Endometrium (tissue), 2 donors: ENCODE measurements around the gene PHF11.

Experiments
- FAIRE-seq: peaks from 2 replicates; lab custom pipeline; 2012; peaks lifted over from hg19 to GRCh38; lab: Jason Lieb, UNC
- donor health status: control.
- donor health status: control.

Gene PHF11

DNA sequence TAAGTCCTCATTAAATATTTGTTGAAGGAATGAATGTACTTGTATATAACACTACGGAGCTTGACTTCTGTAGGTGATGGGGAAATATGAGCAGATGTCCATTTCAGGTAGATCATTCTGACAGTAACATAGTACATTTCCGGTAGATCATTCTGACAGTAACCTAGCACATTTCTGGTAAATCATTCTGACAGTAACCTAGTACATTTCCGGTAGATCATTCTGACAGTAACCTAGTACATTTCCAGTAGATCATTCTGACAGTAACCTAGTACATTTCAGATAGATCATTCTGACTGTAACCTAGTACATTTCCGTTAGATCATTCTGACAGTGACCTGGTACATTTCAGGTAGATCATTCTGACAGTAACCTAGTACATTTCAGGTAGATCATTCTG lies 2.5 kb downstream of the PHF11 start:
- FAIRE-seq, result no peak

DNA sequence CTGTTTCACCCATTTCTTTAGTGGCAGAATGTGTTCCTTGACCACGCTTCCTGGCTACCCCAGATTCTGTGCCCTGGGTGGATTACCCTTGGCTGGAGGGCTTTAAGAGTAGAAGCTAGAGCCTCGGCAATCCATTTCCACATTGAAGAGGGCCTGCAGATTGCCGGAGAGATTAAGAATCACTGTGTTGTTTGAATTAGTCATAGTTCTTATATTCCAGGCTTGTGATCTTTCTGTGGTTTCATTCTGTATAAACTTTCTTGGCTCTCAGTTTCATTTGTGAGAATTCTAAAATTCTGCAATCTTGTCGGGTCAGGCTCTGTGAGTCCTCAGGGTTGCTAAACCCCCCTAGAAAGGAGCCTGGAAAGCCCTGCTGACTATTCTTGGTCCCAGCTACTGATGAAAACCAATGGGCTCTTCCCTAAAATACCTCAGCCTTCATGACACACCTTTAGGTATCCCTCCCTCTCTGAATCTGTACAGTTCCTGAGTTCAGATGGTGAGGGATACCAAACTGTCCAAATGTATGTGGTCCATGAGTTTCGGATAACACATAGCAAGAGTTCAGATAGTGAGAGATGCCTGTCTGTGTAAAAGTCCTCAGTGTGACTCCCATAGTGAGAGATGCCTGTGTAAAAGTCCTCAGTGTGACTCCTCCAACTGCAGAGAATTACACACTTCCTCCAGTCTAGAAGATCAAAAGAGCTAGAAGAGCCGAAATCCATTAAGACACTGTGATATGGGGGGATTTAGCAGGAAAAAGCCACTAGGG lies 4.3 kb downstream of the PHF11 start:
- no peak for FAIRE-seq

DNA sequence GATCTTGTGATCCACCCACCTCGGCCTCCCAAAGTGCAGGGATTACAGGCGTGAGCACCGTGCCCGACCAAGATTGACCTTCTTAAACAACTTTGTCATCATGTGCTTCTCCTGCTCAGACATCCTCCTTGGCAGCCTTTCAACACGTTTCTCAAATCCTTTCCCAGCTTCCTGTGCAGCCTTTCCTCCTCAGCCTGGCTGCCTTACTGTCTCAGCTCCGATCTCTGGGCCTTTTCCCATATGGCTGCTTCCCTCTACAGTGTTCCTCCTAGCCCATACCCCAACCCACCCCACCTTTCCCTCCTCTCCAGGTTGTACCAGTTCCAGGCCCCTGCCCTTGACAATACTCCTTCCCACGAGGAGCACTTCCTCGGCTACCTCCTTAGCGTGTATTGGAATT lies 7.2 kb downstream of the PHF11 start:
- no peak for FAIRE-seq

DNA sequence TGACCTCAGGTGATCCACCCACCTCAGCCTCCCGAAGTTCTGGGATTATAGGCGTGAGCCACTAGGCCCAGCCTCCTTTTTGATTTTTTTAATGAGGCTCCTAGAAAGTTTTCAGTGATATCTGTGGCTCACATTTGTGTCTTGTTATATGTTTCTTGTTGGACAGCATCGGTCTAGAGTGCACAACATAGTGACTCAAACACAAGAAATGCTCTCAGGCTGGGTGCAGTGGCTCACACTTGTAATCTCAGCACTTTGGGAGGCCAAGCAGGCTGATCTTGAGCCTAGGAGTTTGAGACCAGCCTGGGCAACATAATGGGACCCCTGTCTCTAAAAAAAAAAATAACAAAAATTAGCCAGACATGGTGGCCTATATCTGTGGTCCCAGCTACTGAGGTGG lies 8.2 kb downstream of the PHF11 start:
- no peak for FAIRE-seq

DNA sequence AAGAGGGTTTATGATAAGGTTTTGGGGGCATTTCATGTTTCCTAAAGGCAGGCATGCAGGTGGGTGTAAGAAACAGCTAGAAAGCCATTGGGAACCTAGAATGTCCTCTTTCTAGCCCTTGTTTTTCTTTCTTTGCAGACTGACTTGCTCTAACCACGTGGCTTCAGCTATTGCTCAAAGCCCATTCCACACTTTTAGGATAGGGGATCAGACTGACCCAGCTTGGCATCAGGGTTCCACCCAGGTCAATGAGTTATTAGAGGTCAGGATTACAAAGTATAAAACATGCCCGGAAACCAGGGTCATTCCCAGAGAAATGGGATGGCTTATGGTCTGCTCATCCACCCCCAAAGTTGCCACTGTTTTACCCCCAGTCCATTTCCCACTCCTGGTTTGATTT lies 16.8 kb downstream of the PHF11 start:
- no peak for FAIRE-seq

DNA sequence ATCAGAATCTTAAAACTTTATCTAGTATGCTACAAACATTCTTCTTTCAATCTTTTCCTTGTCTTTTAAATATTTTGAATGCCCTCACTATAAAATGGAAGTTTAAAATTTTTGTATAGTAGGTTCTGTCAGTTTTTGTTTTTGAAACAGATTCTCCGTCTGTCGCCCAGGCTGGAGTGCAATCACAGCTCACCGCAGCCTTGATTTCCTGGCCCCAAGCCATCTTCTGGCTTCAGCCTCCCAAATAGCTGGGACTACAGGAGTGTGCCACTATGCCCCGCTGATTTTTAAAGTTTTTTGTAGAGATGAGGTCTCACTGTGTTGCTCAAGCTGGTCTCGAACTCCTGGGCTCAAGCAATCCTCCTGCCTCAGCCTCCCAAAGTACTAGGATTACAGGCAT lies 20.7 kb downstream of the PHF11 start:
- FAIRE-seq, result no peak

DNA sequence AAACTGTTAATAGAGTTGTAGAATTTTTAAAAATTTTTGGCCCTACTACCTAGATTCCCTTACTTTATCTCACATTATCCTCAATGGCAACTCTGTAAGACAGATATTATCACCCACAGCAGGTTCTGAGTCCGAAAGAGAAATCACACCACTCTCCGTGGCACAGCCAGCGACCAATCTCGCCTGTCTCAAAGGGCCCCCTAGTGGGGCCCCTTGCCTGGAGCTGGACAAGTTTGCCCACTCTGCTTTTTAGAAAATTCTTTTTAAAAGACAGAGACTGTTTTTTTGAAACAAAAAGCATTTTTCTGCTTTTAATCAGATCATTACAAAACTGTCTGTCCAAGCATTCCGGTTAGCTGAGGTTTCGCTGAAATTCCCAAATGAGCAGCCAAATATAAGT lies 21.7 kb downstream of the PHF11 start:
- FAIRE-seq, result no peak

DNA sequence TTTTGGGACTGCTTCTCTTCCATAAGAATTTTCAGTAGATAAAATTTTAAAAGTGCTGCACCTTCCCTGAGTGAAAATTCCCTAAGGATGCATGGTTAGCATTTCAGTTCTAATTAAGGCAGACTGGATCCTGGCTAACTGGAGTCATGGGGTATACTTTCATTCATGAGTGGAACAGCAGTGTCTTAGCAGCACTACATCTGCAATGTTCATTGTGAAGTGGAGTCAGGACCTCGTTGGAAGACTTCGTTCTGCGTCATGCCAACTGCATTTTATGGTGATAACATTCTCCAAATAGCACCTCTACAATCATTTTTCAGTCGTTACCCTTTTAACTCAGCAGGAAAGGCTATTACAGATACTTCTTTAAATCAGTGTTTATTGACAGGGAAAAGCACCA lies 25.5 kb downstream of the PHF11 start:
- no peak for FAIRE-seq

DNA sequence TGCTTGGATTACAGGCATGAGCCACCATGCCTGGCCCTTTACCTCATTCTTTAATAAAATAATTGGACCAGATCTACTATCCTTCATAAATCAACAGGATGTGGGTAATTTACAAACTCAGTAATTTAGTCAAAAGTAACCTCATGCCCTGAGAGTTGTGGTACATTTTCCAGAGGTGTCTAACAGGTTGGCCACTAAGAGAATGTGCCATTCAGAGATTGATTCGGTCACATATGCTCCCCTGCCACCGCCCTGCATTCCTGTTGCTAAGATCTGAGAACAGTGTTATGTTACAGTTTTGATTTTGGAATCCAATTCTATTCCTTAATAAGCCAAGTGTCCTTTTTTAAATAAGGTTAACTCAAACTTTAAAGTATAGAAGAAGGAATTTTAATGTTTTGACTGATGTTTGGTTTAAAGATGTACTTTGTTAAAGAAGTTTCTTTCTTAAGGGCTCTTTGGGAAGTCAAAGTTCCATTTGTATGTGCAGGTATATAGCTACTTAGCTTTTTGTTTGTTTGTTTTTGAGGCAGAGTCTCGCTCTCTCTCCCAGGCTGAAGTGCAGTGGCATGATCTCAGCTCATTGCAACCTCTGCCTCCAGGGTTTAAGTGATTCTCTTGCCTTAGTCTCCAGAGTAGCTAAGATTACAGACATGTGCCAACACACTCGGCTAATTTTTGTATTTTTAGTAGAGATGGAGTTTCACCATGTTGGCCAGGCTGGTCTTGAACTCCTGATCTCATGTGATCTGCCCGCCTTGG lies 29.2 kb downstream of the PHF11 start:
- FAIRE-seq, result no peak

DNA sequence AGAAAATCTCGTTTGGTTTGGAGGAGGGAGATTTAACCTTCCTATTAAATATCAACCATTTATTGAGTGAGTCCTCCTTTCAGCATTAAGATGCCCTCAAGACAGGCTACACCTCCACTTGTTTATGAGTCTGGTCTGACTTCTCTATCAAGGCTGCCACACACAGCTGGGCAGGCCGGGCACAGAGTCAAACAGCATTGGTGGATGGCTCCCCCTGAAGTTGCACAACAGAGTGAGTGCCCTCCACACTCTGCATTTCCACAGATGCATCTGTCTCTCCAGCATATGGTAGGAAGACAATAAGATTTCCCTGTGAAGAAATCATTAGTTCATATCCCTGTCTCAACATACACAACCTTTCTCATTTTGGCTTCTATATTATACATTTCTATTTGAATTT lies 31.4 kb downstream of the PHF11 start:
- no peak for FAIRE-seq

DNA sequence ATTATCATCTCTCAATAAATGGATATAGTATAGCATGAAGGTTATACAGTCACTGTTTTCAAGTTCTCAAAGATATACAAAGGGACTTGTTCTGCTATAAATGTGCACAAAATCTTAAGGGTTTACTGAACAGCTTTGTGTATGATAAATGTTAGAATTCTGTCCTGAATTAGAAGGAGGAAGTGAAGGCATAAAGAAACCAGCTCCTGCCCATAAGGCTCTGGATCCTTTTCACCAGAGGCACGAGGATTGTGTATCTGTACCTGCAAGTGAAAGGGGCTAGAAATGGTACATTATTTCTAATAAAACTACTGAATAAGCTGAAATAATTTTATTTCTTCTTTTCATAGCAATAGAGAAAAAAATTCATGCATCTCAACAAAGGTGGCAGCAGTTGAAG lies 32.4 kb downstream of the PHF11 start:
- no peak for FAIRE-seq

DNA sequence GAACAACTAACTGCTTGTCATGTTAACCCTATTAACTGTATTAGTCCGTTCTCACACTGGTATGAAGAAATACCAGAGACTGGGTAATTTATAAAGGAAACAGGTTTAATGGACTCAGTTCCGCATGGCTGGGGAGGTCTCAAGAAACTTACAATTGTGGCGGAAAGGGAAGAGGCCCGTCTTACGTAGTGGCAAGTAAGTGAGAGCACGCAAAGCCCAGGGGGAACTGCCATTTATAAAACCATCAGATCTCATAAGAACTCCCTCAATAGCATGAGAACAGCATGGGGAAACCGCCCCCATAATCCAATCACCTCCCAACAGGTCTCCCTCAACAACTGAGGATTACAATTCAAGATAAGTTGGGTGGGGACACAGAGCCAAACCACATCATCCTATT lies 34.7 kb downstream of the PHF11 start:
- no peak for FAIRE-seq

DNA sequence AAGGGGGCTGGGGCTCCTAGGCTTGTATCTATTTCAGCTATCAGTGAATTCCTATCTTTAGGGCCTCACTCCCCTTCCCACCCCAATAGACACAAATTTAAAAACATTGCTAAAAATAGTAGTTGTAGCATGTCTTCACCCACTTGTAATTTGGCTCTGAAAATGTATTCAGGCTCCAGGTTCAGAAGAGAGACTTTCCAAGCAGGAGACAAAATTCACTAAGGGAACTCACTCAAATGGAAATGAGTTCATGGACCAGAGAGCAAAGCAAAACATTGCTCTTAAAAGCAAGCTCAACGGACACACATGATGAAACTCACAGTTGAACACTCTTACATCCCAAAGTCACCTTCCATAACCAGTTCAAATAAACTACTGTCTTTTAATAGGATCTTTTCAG lies 36.8 kb downstream of the PHF11 start:
- no peak for FAIRE-seq

DNA sequence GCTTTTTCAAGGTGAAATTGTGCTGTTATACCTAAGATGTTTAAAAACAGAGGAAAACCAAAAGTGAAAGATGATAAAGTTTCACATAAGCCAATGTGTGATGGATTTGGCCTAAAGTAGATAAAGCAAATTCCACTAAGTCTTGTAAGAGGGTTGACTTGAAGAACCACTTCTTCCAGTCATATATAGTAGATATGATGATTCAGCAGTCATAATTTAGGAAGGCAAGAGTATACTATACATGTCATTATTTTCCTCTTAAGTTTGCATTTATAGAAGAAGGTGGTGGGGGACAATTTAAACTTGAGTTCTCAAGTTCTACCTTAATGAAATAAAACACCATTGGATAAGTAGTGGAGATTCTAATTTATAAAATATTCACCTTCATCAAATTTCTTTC lies 37.3 kb downstream of the PHF11 start:
- FAIRE-seq, result no peak

DNA sequence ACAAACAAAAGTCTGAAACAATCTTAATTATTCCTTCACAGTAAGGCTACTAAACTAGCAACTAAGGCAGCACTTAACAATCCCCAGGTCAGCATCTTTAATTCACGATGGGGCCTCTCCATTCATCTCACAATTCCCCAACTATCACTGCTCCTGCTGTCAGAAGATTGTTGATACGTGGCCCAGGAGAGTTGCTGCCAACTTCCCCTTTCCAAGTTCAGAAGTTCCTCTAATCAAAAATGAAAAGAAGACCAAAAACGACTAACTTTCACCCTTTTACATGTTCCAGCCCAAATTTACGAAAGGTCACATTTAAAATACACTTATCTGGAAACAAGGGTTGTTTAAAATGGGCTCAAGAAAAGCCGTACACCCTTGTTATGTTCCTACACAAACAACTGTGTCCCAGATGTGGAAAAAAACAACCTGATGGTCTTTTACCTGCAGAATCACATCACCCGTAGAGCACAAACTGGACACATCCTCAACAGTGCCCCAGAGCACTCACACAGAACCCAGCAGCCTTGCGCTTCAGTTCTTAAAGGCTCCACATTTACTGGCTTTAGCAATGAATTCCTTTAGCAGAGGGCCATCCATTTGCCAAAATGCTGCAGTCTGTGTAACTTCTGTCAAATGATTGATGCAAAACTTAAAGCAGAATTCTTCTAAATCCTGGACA lies 38.0 kb downstream of the PHF11 start:
- FAIRE-seq, result no peak

DNA sequence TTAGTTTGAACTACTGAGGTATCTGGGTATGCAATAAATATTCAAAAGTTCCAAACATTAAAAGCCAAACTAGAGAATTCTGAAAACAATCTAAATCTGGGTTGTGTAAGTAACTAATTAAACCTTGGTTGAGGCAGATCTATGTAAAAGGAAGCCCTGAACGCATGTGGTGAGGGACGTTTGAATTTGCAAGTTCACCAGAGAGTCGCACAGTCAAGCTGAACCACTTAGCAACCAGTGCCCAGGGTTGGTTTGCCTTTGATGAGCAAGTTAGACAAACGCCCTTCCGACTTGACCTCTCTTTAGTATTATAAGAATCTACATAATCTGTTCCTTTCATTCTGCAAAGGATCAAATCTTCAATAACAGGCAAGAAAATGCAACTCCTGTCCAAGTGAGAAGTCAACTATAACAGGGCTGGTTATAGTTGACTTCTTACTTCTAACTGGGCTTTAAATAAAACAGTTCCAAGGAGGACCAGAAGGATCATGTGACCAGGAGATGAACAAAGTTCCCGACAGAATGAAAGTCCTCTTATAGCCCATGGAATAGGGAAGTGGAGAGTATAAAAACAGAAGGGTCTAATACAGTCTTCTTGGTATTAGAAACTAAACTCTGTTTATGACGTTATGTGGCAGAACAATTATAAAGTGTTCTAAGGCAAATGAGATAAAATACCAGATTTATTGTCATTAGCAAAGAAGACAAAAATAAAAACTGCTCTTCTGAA lies 40.6 kb downstream of the PHF11 start:
- no peak for FAIRE-seq

DNA sequence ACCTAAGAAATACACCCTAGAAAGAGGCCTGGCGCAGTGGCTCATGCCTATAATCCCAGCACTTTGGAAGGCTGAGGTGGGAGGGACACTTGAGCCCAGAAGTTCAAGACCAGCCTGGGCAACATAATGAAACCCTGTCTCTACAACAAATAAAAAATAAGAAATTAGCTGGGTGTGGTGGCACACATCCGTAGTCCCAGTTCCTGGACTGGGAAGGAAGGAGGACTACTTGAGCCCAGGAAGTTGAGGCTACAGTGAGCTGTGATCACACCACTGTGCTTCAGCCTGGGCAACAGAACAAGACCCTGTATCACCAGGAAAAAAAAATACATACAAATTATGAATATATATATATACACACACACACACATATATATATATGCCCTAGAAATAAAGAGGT lies 42.7 kb downstream of the PHF11 start:
- no peak for FAIRE-seq

DNA sequence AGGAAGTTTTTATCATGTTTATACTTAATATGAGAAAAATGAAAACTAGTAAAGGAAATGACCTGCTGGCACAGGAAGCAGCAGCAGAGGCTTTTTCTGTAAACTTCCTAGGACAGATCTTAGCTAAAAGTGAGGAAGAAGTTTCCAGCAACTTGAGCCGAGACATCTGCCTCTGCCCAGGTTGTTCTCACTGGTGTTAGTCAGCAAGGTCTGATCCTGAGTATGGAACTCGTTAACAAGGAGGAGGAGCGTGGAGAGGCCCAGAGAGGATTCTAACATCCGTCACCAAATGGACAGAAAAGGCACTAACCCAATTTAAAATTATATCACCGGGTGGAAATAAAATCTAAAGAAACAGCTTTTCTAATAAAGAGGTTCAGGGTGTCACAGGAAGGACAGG lies 43.6 kb downstream of the PHF11 start:
- no peak for FAIRE-seq

DNA sequence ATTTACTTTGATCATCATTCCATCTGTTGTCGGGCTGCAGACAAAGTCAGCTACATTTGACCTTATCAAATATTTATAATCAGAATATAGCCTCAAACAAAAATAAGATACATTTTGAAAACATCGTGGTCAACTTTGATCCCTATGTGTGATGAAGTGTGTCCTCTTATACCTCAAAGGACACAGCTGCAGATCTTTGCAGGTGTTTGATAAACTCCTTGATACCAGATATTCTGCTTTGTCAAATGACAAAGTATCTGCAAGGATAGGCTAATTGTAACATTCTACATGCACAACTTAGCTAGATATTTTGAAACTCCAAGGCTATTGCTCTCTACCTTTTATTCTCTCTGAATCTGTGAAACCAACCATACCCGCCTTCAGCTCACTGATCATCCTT lies 44.0 kb downstream of the PHF11 start:
- FAIRE-seq, result no peak

DNA sequence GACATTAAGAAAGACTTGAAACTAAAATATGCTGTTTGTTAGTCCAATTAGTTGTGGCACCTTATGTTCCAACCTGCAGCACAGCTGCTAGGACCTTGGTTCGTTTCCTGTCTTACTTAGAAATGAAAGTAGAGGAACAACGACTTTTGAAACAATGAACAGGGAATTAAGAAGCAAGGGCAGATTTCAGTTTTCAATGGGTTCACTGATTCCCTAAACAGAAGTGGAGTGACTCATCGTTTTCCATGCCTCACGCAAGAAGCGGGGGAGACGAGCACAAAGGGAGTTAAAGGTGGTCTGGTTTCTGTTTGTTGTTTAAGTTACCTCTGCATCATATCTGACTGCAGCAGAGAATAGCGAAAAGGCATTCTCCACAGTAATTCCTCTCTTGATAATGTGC lies 44.8 kb downstream of the PHF11 start:
- FAIRE-seq, result peak; percentile 67

DNA sequence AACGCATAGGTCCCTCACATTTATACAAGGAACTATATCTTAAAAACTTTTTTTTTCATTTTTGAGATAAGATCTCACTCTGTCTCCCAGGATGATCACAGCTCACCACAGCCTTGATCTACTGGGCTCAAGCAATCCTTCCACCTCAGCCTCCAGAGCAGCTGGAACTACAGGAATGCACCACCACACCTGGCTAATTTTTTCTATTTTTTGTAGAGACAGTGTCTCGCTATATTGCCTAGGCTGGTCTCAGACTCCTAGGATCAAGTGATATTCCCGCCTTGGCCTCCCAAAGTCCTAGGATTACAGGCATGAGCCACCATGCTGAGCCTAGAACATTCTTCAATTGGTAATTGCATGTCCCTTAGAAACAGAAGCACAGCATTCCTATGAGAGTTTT lies 47.9 kb downstream of the PHF11 start:
- FAIRE-seq, result no peak

DNA sequence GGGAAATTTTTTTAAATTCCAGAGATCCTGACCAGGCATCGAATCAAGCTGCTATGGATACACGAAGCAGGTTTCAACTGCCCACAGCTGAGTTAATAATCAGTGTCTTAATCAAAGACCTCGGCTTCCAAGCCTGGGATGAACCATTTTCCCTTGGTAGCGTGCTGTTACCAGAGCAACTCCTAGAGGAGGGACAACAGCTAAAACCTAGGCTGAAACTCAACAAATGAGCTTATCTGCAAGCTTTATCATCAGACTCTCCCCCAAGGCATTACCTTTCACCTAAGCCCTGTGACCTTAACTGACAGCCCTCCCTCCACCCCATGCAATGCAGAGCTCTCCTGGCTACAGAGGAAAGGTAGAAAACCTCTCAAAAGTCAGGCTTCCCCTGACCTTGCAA lies 49.9 kb downstream of the PHF11 start:
- no peak for FAIRE-seq

DNA sequence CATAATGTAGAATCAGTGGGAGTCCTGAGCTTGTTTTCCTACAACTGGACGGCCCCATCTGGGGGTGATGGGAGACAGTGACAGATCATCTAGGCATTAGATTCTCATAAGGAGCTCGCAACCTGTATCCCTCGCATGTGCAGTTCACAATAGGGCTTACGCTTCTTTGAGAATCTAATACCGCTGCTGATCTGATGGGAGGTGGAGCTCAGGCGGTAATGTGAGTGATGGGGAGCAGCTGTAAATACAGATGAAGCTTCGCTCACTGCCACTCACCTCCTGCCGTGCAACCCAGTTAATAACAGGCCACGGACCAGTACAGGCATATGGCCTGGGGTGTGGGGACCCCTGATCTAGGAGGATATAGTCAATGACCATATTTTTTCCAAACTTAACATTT lies 50.8 kb downstream of the PHF11 start:
- FAIRE-seq, result no peak
